ENCODE data around the gene EIF4G3. TPM values are rescaled to one million over a fixed set of nuclear protein-coding genes. Genes with fewer than 3 reads are reported as not detected.

The EIF4G3 gene
- total and polyA plus RNA-seq, 10 of the 15 experiments (the other 5 are each of a cell fraction or from before 2014, with no cell fraction given) = 7.4 to 45.1 (median 29.1) TPM

- no peak for TF ChIP-seq PRDM15 (CRISPR knock-in tag; IDR thresholded peaks at IDR 0.05)
These were observed 193.3 kb downstream of the EIF4G3 start (continued) for GRCh38 chr1:20983297-20983889.

- no TSS peak for BruUV-seq (replicated peaks)
- no peak for FAIRE-seq
- intact Hi-C loops (cut with micrococcal nuclease; ENCODE audit: unreplicated experiment) = loop anchor here (10.0 kb wide), 1 partner anchor 288 kb away; no protein-coding TSS in a partner anchor
These were observed 194.4 kb downstream of the EIF4G3 start for GRCh38 chr1:20982316-20982715.

More at GRCh38 chr1:20982316-20982715, 194.4 kb downstream of the EIF4G3 start:
- H3K27ac ChIP-seq (ENCODE audit: control insufficient read depth, insufficient read depth) = no peak overlapping the region
- no peaks in the 10 kb centered on the region for H3K9me3 ChIP-seq (replicated peaks; ENCODE audit: control insufficient read depth, insufficient read depth, low read length)
- H3K79me2 ChIP-seq (ENCODE audit: control insufficient read depth, insufficient read depth, low read length) = no peaks in the 10 kb centered on the region
- no peaks in the 10 kb centered on the region for H3K4me1 ChIP-seq (ENCODE audit: control insufficient read depth, insufficient read depth, low read length)
- POLR2A ChIA-PET = no interaction called here
- RAD21 ChIA-PET (ENCODE audit: unreplicated experiment) = interaction anchor here (0.8 to 2.1 kb wide), 10 partner anchors 9 to 213 kb away, joined by 3 to 45 read pairs (median 4); no protein-coding TSS in a partner anchor
- in situ Hi-C loops (cut with MboI) = loop anchor here (10.0 kb wide), 1 partner anchor 212 kb away; no protein-coding TSS in a partner anchor
- DNase-seq (ENCODE audit: low read depth, low spot score) (no peak), ATAC-seq (no peak)
- no peaks in the 10 kb centered on the region for H3K27me3 ChIP-seq (replicated peaks in 1 of 2; ENCODE audit: control insufficient read depth in 2 of 2, insufficient read depth in 2 of 2, low read length in 1 of 2)
- SMC1A ChIA-PET (ENCODE audit: uncharacterized antibody, unreplicated experiment) = interaction anchor here (1.0 to 3.8 kb wide), 14 partner anchors 10 to 213 kb away, joined by 3 to 43 read pairs (median 4); no protein-coding TSS in a partner anchor
- no peak overlapping the region for H2AFZ ChIP-seq (ENCODE audit: control insufficient read depth, low read depth, low read length)
- no peaks in the 10 kb centered on the region for H3K36me3 ChIP-seq (ENCODE audit: control insufficient read depth in 2 of 2, insufficient read depth in 2 of 2, low read length in 1 of 2)
- no peak overlapping the region for H3K4me2 ChIP-seq (ENCODE audit: control insufficient read depth, insufficient read depth)
- TF ChIP-seq HDAC6 (IDR thresholded peaks at IDR 0.05; ENCODE audit: unreplicated experiment) (no peak), SIX5 (IDR thresholded peaks at IDR 0.05; ENCODE audit: low read depth, low read length, severe bottlenecking) (no peak), IKZF1 (conservative IDR thresholded peaks at IDR 0.05) (no peak), HSF1 (IDR thresholded peaks at IDR 0.05; ENCODE audit: low read depth, low read length) (no peak), MYB (IDR thresholded peaks at IDR 0.05; ENCODE audit: borderline replicate concordance, low read depth, low read length) (no peak), RAD51 (IDR thresholded peaks at IDR 0.05) (no peak), MTA2 (IDR thresholded peaks at IDR 0.05; ENCODE audit: low read depth) (no peak), POLR2AphosphoS5 (IDR thresholded peaks at IDR 0.05; ENCODE audit: low read length) (no peak)
- no peak overlapping the region for H3K4me3 ChIP-seq
- CTCF ChIA-PET = interaction anchor here (0.8 to 4.7 kb wide), 12 partner anchors 9 to 213 kb away, joined by 3 to 98 read pairs (median 4); no protein-coding TSS in a partner anchor
- H3K9ac ChIP-seq (ENCODE audit: control insufficient read depth, insufficient read depth, low read length) = no peak overlapping the region
- H4K20me1 ChIP-seq (ENCODE audit: control insufficient read depth, insufficient read depth) = no peaks in the 10 kb centered on the region

Measured in GM12878 (cell line).